Stomach (tissue), 4 donors: ENCODE results near the gene RNF6.

ENCODE experiments used
- CTCF ChIP-seq, 7 experiments: fragments of 450-650 bp in 4 of 7; fragments of 200-600 bp in 3 of 7; sonication (generic) in 3 of 7; IDR thresholded peaks; one replicate each; pipeline ENCODE4 v1.5.1; 2016 to 2019; ENCODE audit warnings: antibody characterized with exemption in 7 of 7, control low read depth in 2 of 7, mild to moderate bottlenecking in 1 of 7
- EP300 ChIP-seq: sonication (generic); formaldehyde crosslinking; IDR thresholded peaks from one replicate; pipeline ENCODE4 v1.6.1; 2017; ENCODE audit warnings: antibody characterized with exemption
- POLR2A ChIP-seq, 4 donors: fragments of 450-650 bp; IDR thresholded peaks; one replicate each; pipeline ENCODE4 v1.6.1; 2016; ENCODE audit warnings: antibody characterized with exemption in 4 of 4, control low read depth in 2 of 4, mild to moderate bottlenecking in 1 of 4, moderate library complexity in 1 of 4
- POLR2AphosphoS5 ChIP-seq, 3 donors: sonication (generic); formaldehyde crosslinking; IDR thresholded peaks; one replicate each; pipeline ENCODE4 v1.6.1; 2016; ENCODE audit warnings: antibody characterized with exemption in 3 of 3

GRCh38 chr13:26236296-26236695 is 14.2 kb upstream of the RNF6 start:
- TF ChIP-seq CTCF (IDR thresholded peaks at IDR 0.05) (no peak), EP300 (no peak), POLR2A (IDR thresholded peaks at IDR 0.05) (no peak), POLR2AphosphoS5 (IDR thresholded peaks at IDR 0.05) (no peak)
